Astrocyte of the cerebellum (primary cell): Measurements from ENCODE around the gene LHFPL5.

Experiments used
- DNase-seq: peaks from one replicate; pipeline ENCODE4 v3.0.0-alpha.2; 2011; ENCODE audit warnings: low read depth
- H3K4me3 ChIP-seq: 2 replicates; pipeline ENCODE4 v1.5.1; 2011; ENCODE audit warnings: mild to moderate bottlenecking, low read depth, low read length, moderate library complexity
- CTCF ChIP-seq: IDR thresholded peaks from 2 replicates; pipeline ENCODE4 v1.5.1; 2012; ENCODE audit warnings: low read length, low read depth, moderate library complexity, mild to moderate bottlenecking; ENCODE audit errors: missing control alignments
- in situ Hi-C: cut with HindIII; loops from 2 replicates; pipeline ENCODE4 v1.10.0; 2017; ENCODE audit warnings: low sequenced_read_pairs

LHFPL5 gene

GRCh38 chr6:35857853-35858252 lies 52.7 kb downstream of the LHFPL5 start:
- no peak overlapping the region for H3K4me3 ChIP-seq
- in situ Hi-C loops, result no loop called here
- TF ChIP-seq CTCF, result no peak

GRCh38 chr6:35859367-35859766 lies 54.2 kb downstream of the LHFPL5 start:
- DNase-seq, result no peak
- TF ChIP-seq CTCF, result no peak
- no peak overlapping the region for H3K4me3 ChIP-seq
- in situ Hi-C loops, result no loop called here

More at GRCh38 chr6:35857853-35858252, 52.7 kb downstream of the LHFPL5 start:
- no peak for DNase-seq
